GM21825 (cell line): ENCODE results near the gene GTF3C4.
"Not testable (repeated sequence)": the region's sequence is repeated elsewhere in the genome, so short reads cannot be mapped to it uniquely, and the experiment has no call there.

Experiments used
- ATAC-seq: cut with Tn5 transposase; IDR thresholded peaks from one replicate; pipeline ENCODE4 v1.9.1; 2021; ENCODE audit warnings: mild to moderate bottlenecking, moderate library complexity; ENCODE audit not compliant: unreplicated experiment

Gene GTF3C4

GRCh38 chr9:132697230-132697629, 27.0 kb downstream of the GTF3C4 start:
- no peak for ATAC-seq

GRCh38 chr9:132698989-132699388, 28.7 kb downstream of the GTF3C4 start:
- no peak for ATAC-seq

- ATAC-seq = no peak
Measured at GRCh38 chr9:132699956-132700355, 29.7 kb downstream of the GTF3C4 start.

- ATAC-seq = no peak
Measured at GRCh38 chr9:132702254-132702653, 32.0 kb downstream of the GTF3C4 start.

GRCh38 chr9:132703336-132703735, 33.1 kb downstream of the GTF3C4 start:
- ATAC-seq = no peak

- ATAC-seq = no peak
Measured at GRCh38 chr9:132708239-132708638, 38.0 kb downstream of the GTF3C4 start.

- ATAC-seq = no peak
Measured at GRCh38 chr9:132708769-132709430, 38.6 kb downstream of the GTF3C4 start.

- ATAC-seq = no peak
Measured at GRCh38 chr9:132710333-132710732, 40.1 kb downstream of the GTF3C4 start.

- ATAC-seq = not testable (repeated sequence)
Measured at GRCh38 chr9:132711152-132711551, 40.9 kb downstream of the GTF3C4 start.

- ATAC-seq = no peak
Measured at GRCh38 chr9:132711846-132712245, 41.6 kb downstream of the GTF3C4 start.

GRCh38 chr9:132712753-132713152, 42.5 kb downstream of the GTF3C4 start:
- ATAC-seq = no peak

GRCh38 chr9:132716007-132716406, 45.7 kb downstream of the GTF3C4 start:
- no peak for ATAC-seq

- no peak for ATAC-seq
Measured at GRCh38 chr9:132717326-132717945, 47.2 kb downstream of the GTF3C4 start.

GRCh38 chr9:132718381-132718928, 48.2 kb downstream of the GTF3C4 start:
- ATAC-seq = not testable (repeated sequence)

GRCh38 chr9:132721661-132722060, 51.4 kb downstream of the GTF3C4 start:
- ATAC-seq = no peak

GRCh38 chr9:132722564-132723065, 52.4 kb downstream of the GTF3C4 start:
- ATAC-seq = no peak

GRCh38 chr9:132723809-132724208, 53.5 kb downstream of the GTF3C4 start:
- ATAC-seq = no peak

- ATAC-seq = no peak
Measured at GRCh38 chr9:132725306-132725705, 55.0 kb downstream of the GTF3C4 start.

- ATAC-seq = no peak
Measured at GRCh38 chr9:132726576-132727130, 56.4 kb downstream of the GTF3C4 start.

- ATAC-seq = no peak
Measured at GRCh38 chr9:132728071-132728470, 57.8 kb downstream of the GTF3C4 start.

- no peak for ATAC-seq
Measured at GRCh38 chr9:132728497-132728896, 58.2 kb downstream of the GTF3C4 start.
